ENCODE data around the gene TDRKH.

Gene TDRKH

DNA sequence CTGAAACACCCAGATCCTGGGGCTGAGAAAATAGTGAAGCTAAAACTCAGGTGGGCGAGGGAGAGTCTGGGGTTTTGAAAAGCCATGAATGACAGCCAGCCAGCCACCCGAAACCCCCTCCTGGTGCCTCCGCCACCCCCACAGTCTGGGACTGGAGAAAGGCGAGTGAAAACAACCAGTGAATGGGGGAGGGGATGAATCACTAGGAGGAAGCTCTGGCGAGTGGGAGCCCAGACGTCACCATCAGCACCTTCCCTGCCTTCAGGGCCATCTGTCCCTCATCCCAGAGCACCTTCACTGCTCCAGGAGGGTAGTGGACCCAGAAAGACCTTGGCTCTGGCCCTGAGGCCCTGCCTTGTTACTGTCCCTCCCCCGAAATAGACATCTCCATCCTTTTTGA, 32.1 kb upstream of the TDRKH start:
- DNase-seq, result peak; percentile 55

- DNase-seq, result peak; percentile 34
These were observed 30.6 kb upstream of the TDRKH start for GRCh38 chr1:151820940-151821339.

DNA sequence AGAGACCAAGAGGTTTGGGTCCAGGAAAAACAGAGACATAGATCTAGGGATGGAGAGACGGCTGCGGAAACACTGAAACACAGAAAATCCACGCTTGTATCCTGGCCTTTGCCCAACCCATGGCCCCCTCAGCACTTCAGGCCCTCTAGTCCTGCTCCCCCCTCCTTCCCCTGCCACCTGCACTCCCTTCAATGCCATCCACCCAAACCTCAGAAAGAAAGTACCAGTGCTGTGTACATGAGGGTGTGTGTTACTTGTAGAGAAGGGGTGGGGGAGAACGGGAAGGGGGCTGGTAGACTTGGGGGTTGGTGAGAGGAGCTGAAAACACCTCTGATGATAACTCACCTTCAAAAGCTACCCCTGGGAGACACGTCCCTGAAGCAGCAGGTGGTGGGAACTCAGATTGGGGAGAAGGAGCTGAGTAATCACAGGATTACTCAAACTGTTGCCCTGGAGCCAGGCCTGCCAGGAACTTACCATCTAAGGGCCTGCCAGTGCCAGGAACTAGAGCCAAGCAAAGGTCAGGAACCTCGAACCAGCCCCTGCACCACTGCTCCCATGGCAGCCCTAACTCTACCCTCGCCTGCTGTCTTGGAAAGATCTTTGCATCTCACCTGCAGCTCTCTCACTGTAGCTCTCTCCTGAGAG, 29.8 kb upstream of the TDRKH start:
- peak; percentile 66 for DNase-seq

- DNase-seq, result no peak
These were observed 29.0 kb upstream of the TDRKH start for GRCh38 chr1:151819227-151819835.

DNA sequence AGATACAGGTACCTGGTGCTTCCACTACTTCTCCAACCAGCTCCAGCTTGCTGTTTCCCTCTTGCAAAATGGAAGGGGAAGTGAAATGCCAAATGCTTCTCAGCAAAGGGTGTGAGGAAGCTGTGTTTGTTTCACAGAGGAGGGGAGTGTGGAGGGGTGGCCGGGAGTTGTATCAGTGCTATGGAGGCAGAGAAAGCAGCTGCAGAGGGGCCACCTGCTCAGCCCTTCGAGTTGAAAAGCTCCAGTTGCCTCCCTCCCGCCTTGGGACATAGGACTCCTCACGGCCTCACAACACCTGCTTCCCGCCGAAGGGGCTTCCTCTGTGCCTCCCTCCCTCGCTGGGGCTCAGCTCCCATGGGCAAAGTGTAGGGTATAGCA, 27.0 kb upstream of the TDRKH start:
- no peak for DNase-seq

GRCh38 chr1:151816548-151817352, 26.4 kb upstream of the TDRKH start:
- no peak for DNase-seq

DNA sequence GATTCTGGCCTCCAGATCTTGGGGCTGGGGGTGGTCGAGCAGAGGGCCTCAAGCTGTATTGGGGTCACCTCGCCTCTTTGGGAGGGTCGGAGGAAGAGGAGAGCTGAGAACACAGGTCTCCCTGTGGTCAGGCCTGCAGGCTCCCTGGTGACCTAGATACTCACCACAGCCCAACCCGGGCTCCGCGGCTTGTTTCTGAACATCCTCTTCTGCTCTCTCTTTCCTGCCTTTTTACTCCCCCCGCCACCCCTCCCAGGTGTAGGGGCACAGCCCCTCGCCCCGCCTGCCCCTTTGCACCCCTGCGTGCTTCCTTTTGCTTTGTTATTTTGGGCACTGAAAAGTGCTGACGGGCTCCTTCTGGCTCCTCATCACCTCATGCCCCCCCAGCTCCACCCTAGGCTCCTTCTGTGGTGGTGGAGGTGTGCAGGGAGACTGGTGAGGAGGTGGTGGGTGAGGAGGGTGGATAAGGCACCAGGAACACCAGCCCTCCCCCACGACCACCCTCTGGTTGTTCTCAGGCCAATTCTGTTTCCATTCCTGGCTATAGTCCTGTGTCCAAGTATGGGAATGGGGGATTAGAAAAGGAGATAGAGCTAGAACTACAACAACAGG, 25.5 kb upstream of the TDRKH start:
- no peak for DNase-seq

- DNase-seq, result no peak
These were observed 24.8 kb upstream of the TDRKH start for GRCh38 chr1:151814971-151815545.

DNA sequence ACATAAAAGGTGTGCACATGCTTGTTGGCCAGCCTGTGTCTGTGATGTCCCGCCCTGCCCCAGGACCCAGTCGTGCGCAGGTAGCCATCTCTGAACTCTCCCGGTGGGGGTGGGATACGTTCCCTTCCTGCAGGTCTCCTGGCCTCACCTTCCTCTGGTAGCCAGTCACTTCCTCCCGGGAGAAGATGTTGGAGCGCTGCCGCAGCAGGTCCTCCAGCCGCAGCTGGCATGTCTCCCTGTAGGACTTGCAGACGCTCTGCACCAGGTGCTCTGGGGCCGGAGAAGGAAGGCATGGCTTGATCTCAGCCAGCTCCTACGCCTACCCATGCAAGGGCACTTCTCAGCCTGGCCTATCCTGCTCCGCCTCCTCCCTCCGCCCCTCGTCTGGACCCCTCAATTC, 24.1 kb upstream of the TDRKH start:
- DNase-seq, result no peak

- no peak for DNase-seq
These were observed 23.1 kb upstream of the TDRKH start for GRCh38 chr1:151813271-151813977.

DNA sequence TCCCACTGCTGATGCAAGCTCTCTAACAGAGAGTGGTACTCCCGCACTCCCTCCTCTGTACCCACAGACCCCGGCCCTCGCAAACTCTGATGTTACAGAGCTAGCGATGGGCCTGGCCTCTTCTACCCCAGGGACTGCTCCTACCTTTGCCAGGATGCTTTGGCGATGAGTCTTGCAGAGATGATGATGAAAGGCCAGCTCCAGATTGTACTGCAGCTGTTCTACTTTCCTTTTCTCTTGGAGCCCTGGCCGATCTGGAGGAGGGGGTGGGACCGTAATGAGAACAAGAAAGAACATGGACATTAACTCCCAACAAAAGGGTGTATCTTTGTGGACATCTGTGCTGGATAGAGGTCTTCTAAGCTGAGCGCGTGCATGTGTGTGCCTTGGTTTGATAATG, 20.9 kb upstream of the TDRKH start:
- no peak for DNase-seq

GRCh38 chr1:151809985-151810556, 19.8 kb upstream of the TDRKH start:
- no peak for DNase-seq

- DNase-seq, result no peak
These were observed 19.1 kb upstream of the TDRKH start for GRCh38 chr1:151809290-151809984.

GRCh38 chr1:151807766-151808165, 17.5 kb upstream of the TDRKH start:
- DNase-seq, result no peak

DNA sequence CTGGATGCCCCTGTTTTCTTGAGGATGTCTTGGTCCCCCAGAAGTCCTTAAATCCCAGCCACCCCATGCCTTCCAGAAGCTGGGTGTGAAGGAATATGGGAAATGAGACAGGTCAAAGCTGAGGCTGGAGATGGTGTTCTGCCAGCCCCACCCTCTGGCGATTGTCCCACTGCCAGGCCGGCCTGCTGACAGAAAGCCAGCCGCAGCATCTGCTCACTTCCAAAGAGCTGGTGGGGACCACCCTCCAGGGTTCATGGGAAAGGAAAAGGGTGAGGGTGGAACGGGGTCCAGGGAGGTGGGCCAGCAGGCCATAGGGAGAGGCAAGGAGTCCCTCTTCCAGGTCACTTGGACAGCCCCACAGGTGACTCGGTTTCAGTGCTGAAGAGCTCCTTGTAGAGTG, 16.8 kb upstream of the TDRKH start:
- DNase-seq, result no peak

DNA sequence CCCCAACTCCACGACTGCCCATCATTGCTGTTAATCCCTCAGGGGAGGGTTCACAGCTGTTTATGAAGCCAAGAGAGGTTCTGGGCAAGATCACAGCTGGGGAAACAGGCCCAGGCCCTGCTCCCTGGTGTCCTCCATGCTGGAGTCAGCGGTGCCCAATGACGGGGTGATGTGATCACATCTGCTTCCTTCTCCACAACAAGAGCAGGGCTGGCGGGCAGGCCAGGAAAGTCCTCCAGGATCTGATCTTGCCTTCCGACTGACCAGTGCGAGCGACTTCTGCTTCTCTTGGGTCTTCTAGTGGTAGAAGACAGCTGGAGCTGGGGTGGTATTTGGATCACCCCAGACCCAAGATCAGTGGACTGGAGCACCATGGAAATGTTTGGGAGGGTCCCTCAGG, 15.9 kb upstream of the TDRKH start:
- no peak for DNase-seq

DNA sequence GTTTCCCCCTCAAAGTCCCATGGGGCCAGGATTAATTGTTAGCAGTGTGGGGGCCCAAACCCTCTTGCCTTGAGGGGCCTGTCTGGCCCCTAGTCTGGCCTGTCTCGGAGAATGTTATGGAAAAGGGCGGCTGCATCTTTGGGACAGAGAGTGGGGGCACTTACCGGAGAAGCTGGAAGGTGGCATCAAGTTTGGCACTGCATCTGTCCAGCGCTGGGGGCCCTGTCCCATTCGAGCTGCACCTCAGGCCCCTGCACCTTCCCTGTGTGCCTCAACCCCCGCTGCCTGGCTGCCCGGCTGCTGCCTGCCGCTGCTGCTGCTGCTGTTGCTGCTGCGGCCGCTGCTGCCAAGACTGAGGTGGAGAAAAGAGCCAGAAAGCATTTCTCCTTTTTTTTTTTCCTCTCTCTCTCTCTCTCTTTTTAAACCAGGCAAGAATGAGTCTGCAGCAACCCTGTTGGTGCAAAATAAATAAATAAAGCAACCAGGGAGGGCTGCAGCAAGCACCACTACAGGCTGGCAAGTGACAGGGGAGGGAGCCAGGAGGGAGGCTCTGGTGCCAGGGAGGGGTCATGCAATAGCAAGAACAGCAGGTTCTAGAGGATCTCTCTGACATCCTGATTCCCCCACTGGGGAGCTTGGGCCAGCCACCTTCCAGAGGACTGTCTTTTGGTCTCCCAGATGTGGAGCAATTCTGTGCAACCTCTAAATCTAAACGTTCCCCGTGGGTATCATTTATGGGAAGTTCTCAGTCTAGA, 14.9 kb upstream of the TDRKH start, which contains the start of gene LINGO4:
Gene LINGO4 (minus strand): TSS at position 354 of the 755 bp plus-strand sequence. CDS start 2,715 bp downstream, outside the sequence.
- DNase-seq, result no peak

GRCh38 chr1:151803915-151804314, 13.6 kb upstream of the TDRKH start:
- DNase-seq, result no peak

DNA sequence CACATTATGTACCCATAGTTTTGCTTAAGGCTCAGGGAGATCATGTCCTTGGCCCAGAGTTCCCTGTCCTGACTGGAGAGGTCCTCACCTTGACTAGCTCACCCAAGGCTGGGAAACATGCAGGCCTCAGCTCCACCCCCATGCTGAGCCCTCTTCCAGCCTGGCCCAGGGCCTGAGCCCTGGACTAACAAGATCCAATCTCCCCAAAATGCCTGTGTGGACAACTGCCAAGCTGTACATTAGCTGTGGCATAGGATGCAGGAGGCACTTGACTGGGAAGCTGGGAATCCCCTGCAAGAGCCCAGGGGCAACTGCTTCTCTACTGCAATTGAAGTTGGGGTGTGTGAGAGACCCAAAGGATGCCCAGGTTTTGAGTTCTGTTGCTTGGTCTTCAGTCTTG, 12.9 kb upstream of the TDRKH start:
- DNase-seq, result no peak

GRCh38 chr1:151802372-151802771, 12.1 kb upstream of the TDRKH start:
- no peak for DNase-seq

GRCh38 chr1:151801846-151802245, 11.5 kb upstream of the TDRKH start:
- DNase-seq, result no peak
